Cardiac muscle cell (in vitro differentiated cells and primary cell): ENCODE measurements around the gene RAB7B. TPM values are rescaled to one million over a fixed set of nuclear protein-coding genes. Genes with fewer than 3 reads are reported as not detected.
A peak's percentile ranks its signal among the peaks of the same experiment; 100 is the strongest.

Source experiments
- DNase-seq, 2 donors: peaks; one replicate each; pipeline versions ENCODE4 v3.0.0 to v3.0.0-alpha.2; 2010 to 2017; ENCODE audit warnings: low read depth in 1 of 2, low spot score in 1 of 2
- H3K27ac ChIP-seq: fragments of 200-600 bp; sonication (generic); 2 replicates; pipeline ENCODE4 v1.5.1; 2016
- H3K27me3 ChIP-seq: fragments of 200-600 bp; sonication (generic); 2 replicates; pipeline ENCODE4 v1.6.0; 2016; ENCODE audit warnings: control low read depth
- H3K36me3 ChIP-seq: fragments of 200-600 bp; sonication (generic); 2 replicates; pipeline ENCODE4 v1.5.1; 2016; ENCODE audit warnings: control low read depth
- H3K4me1 ChIP-seq: fragments of 200-600 bp; sonication (generic); 2 replicates; pipeline ENCODE4 v1.8.1; 2017; ENCODE audit warnings: low read depth, mild to moderate bottlenecking, mixed run types
- H3K4me3 ChIP-seq: fragments of 200-600 bp; sonication (generic); 2 replicates; pipeline ENCODE4 v1.5.1; 2016; ENCODE audit warnings: mild to moderate bottlenecking
- H3K9me3 ChIP-seq: fragments of 200-600 bp; sonication (generic); 2 replicates; pipeline ENCODE4 v1.5.1; 2017; ENCODE audit warnings: low read depth, mild to moderate bottlenecking, control low read depth
- polyA plus RNA-seq: library from polyadenylated mRNA; unstranded; fragments of >200 nt; fragmentation: Nextera tagmentation; extraction: Ambion mirVana; gene quantifications from 2 replicates; pipeline ENCODE4 v1.2.1, GENCODE V29; 2016
- total RNA-seq: library from RNA; depleted of rRNA; stranded (reverse); fragments of >200 nt; gene quantifications from 2 replicates; pipeline ENCODE4 v1.2.3, GENCODE V29; 2016
- TF ChIP-seq, protein P1 (sequence below): IDR thresholded peaks from 2 replicates; pipeline ENCODE4 v1.5.1; 2012; ENCODE audit warnings: low read depth, mild to moderate bottlenecking, low read length

The RAB7B gene
- total and polyA plus RNA-seq, 2 experiments from 2014 or later = 1.2 to 2.2 TPM

DNA sequence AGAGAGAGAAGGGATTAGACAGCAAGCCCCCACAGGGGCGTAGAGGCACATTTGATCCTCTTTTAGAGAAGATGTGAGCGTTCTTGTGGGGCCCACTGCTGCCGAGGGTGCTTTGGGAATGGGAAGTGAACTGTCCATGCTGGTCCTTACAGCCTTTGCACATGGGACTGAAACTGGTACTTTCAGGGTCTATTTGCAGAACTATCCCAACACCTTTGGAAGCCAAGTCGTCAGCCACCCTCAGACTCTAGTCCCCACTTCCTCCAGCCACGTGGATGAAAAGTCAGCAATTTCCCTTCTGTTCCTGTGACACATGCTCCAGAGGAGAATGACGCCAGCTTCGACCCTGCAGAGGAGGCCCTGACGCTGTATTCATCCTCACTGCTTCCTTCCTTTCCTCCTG is 2.6 kb upstream of the RAB7B start:
- DNase-seq = no peak
- Histone ChIP-seq H3K27me3 (no peaks in the 10 kb centered on the region), H3K36me3 (no peaks in the 10 kb centered on the region), H3K9me3 (no peaks in the 10 kb centered on the region), H3K4me3 (no peak overlapping the region), H3K27ac (peak overlapping the region; percentile 22), H3K4me1 (peaks cover 31% of the 10 kb centered on the region)
- TF ChIP-seq, protein P1, sequence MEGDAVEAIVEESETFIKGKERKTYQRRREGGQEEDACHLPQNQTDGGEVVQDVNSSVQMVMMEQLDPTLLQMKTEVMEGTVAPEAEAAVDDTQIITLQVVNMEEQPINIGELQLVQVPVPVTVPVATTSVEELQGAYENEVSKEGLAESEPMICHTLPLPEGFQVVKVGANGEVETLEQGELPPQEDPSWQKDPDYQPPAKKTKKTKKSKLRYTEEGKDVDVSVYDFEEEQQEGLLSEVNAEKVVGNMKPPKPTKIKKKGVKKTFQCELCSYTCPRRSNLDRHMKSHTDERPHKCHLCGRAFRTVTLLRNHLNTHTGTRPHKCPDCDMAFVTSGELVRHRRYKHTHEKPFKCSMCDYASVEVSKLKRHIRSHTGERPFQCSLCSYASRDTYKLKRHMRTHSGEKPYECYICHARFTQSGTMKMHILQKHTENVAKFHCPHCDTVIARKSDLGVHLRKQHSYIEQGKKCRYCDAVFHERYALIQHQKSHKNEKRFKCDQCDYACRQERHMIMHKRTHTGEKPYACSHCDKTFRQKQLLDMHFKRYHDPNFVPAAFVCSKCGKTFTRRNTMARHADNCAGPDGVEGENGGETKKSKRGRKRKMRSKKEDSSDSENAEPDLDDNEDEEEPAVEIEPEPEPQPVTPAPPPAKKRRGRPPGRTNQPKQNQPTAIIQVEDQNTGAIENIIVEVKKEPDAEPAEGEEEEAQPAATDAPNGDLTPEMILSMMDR = no peak

DNA sequence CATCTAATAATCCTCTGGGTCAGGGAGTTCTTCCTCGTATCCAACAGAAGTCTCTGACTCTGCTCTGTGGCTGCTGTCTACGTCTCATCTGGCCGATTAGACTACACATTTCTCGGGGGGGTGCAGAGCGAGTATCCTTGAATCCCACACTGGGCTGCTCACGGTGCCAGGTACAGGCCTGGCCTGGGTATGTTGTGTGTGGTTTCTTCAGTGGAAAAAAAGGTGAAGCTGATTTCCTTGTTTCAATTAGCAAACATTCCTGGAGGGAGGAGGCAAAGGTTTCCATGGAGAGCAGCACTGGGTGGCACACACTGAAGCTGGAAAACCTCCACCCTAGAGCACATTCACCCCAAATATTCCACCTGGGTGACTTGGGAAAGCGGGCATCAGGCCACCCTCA is 2.0 kb upstream of the RAB7B start:
- Histone ChIP-seq H3K27me3 (no peaks in the 10 kb centered on the region), H3K27ac (peak overlapping the region; percentile 46), H3K4me3 (no peak overlapping the region), H3K4me1 (peaks cover 30% of the 10 kb centered on the region), H3K36me3 (no peaks in the 10 kb centered on the region), H3K9me3 (no peaks in the 10 kb centered on the region)
- TF ChIP-seq, protein P1 = no peak
- DNase-seq = no peak

- DNase-seq = peak in 1 of 2 donors; percentile 60
- H3K9me3 ChIP-seq = no peaks in the 10 kb centered on the region
- TF ChIP-seq, protein P1 = no peak
- H3K4me1 ChIP-seq = peaks cover 26% of the 10 kb centered on the region
- H3K27ac ChIP-seq = peak overlapping the region; percentile 46
- H3K4me3 ChIP-seq = no peak overlapping the region
- no peaks in the 10 kb centered on the region for H3K36me3 ChIP-seq
- H3K27me3 ChIP-seq = no peaks in the 10 kb centered on the region
Observed at GRCh38 chr1:206004826-206005225, 1.6 kb upstream of the RAB7B start.

- H3K27me3 ChIP-seq = no peaks in the 10 kb centered on the region
- no peaks in the 10 kb centered on the region for H3K9me3 ChIP-seq
- no peak overlapping the region for H3K4me3 ChIP-seq
- H3K27ac ChIP-seq = peak overlapping the region; percentile 85
- peaks cover 24% of the 10 kb centered on the region for H3K4me1 ChIP-seq
- DNase-seq = no peak
- TF ChIP-seq, protein P1 = no peak
- H3K36me3 ChIP-seq = no peaks in the 10 kb centered on the region
Observed at GRCh38 chr1:206003854-206004800, 932 bp upstream of the RAB7B start.

DNA sequence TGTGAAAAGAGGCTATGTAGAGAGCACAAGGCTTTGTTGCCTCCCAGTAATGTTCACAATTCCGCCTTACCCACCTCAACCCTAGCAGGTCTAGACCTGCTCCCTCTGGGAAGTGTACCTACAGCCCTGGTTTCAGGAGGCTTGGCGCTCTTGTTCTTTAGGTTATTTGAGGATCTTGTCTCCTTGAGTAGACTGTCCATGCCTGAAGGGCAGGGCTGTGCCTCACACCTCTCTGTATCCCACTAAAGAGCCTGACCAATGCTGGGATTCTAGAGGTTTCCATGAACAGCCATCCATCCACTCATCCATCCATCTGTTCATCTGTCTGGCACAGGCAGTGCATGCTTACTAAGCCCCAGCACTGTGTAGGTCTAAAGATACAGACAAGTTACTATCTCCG is 1.0 kb downstream of the RAB7B start:
- no peak for DNase-seq
- peaks cover 35% of the 10 kb centered on the region for H3K4me1 ChIP-seq
- TF ChIP-seq, protein P1 = no peak
- H3K27ac ChIP-seq = no peak overlapping the region
- H3K4me3 ChIP-seq = no peak overlapping the region
- no peaks in the 10 kb centered on the region for H3K36me3 ChIP-seq
- H3K27me3 ChIP-seq = no peaks in the 10 kb centered on the region
- H3K9me3 ChIP-seq = no peaks in the 10 kb centered on the region
